Kidney (tissue), 14 donors: ENCODE data around the gene NID2. TPM values are rescaled to one million over a fixed set of nuclear protein-coding genes. Genes with fewer than 3 reads are reported as not detected.

Source experiments
- DNase-seq, 5 donors: peaks; one replicate each; pipeline ENCODE4 v3.0.0-alpha.2; 2013 to 2020
- FAIRE-seq: peaks from 2 replicates; lab custom pipeline; 2012; peaks lifted over from hg19 to GRCh38; lab: Jason Lieb, UNC
- H3K27ac ChIP-seq, 2 donors: one replicate each; pipeline ENCODE4 v1.7.0; 2013; ENCODE audit warnings: low read depth in 2 of 2, low read length in 2 of 2, inconsistent platforms in 1 of 2
- H3K27me3 ChIP-seq: one replicate; pipeline ENCODE4 v1.7.1; 2013; ENCODE audit warnings: low read length, inconsistent platforms; ENCODE audit not compliant: control insufficient read depth, insufficient read depth
- H3K36me3 ChIP-seq, 3 donors: one replicate each; pipeline versions ENCODE4 v1.7.0 to v1.7.1; 2013; ENCODE audit warnings: low read length in 3 of 3, control low read depth in 1 of 3, inconsistent platforms in 1 of 3; ENCODE audit not compliant: insufficient read depth in 3 of 3, control insufficient read depth in 2 of 3
- H3K4me1 ChIP-seq, 3 donors: one replicate each; pipeline versions ENCODE4 v1.7.0 to v1.7.1; 2013; ENCODE audit warnings: low read length in 3 of 3, inconsistent platforms in 1 of 3, low read depth in 1 of 3; ENCODE audit not compliant: control insufficient read depth in 2 of 3, insufficient read depth in 2 of 3
- H3K4me3 ChIP-seq, 3 donors: one replicate each; pipeline versions ENCODE4 v1.7.0 to v1.8.1; 2013; ENCODE audit warnings: low read length in 3 of 3, control low read depth in 1 of 3, inconsistent platforms in 1 of 3
- H3K9ac ChIP-seq, 3 donors: one replicate each; pipeline versions ENCODE4 v1.7.0 to v1.7.1; 2013; ENCODE audit warnings: low read length in 3 of 3, control low read depth in 1 of 3, inconsistent platforms in 1 of 3
- H3K9me3 ChIP-seq, 3 donors: one replicate each; pipeline versions ENCODE4 v1.7.0 to v1.7.1; 2013; ENCODE audit warnings: low read length in 3 of 3, control low read depth in 1 of 3, inconsistent platforms in 1 of 3; ENCODE audit not compliant: control insufficient read depth in 2 of 3, insufficient read depth in 1 of 3
- CTCF ChIP-seq: IDR thresholded peaks from 3 replicates; pipeline ENCODE4 v1.5.1; 2012; ENCODE audit warnings: mild to moderate bottlenecking, moderate library complexity, borderline replicate concordance; ENCODE audit not compliant: insufficient read depth; ENCODE audit errors: extremely low read depth
- intact Hi-C: fragments of 100-400 bp; cut with DNase I; formaldehyde crosslinking; loops from one replicate; pipeline ENCODE4 v1.11.1; 2022
- polyA plus RNA-seq: library from polyadenylated mRNA; stranded (reverse); fragments of 350-450 nt; fragmentation: Illumina TruSeq; extraction: RNeasy Lipid Tissue Mini Kit (QIAGEN cat#74804); gene quantifications from one replicate; pipeline ENCODE4 v1.2.3, GENCODE V29; 2014; ENCODE audit warnings: low read depth, low replicate concordance; ENCODE audit not compliant: insufficient read depth
- total RNA-seq: library from RNA; stranded (reverse); fragmentation: NEBNext Ultra II Directional; extraction: Animal tissue kit (Norgen Biotek cat#: 25700); gene quantifications from one replicate; pipeline ENCODE4 v1.2.1, GENCODE V29; 2021
- donor health status: control.
- donor health status: control.
- donor health status: control.
- donor health status: control.
- donor health status: control.
- donor health status: DM: yes; HTN: yes; CAD: no.
- donor health status: Normal renal cell carcinoma (clear cell type).

Gene NID2
- total and polyA plus RNA-seq, 2 donors from 2014 or later: 7.1 to 37.7 TPM

GRCh38 chr14:52048116-52048515 lies 20.7 kb downstream of the NID2 start:
- Histone ChIP-seq H3K27ac (no peak overlapping the region), H3K4me1 (peaks cover 12 to 23% (median 13%) of the 10 kb centered on the region in 3 donors), H3K4me3 (no peak overlapping the region), H3K9me3 (no peaks in the 10 kb centered on the region), H3K36me3 (no peaks in the 10 kb centered on the region), H3K9ac (no peak overlapping the region), H3K27me3 (no peaks in the 10 kb centered on the region)
- TF ChIP-seq CTCF: no peak
- FAIRE-seq: no peak
- no peak for DNase-seq
- intact Hi-C loops: no loop called here

- Histone ChIP-seq H3K27ac (no peak overlapping the region), H3K9me3 (no peaks in the 10 kb centered on the region), H3K36me3 (peaks cover 0 to 5% (median 0%) of the 10 kb centered on the region in 3 donors), H3K4me1 (peaks cover 4 to 15% (median 6%) of the 10 kb centered on the region in 3 donors), H3K27me3 (no peaks in the 10 kb centered on the region), H3K9ac (no peak overlapping the region), H3K4me3 (no peak overlapping the region)
- intact Hi-C loops: no loop called here
- no peak for TF ChIP-seq CTCF
- no peak for DNase-seq
- FAIRE-seq: no peak
Observed at GRCh38 chr14:52046376-52046917, 22.4 kb downstream of the NID2 start.

- H3K27ac ChIP-seq: no peak overlapping the region
- DNase-seq (no peak), FAIRE-seq (no peak)
- no peak overlapping the region for H3K9ac ChIP-seq
- H3K9me3 ChIP-seq: no peaks in the 10 kb centered on the region
- H3K36me3 ChIP-seq: peaks cover 0 to 11% (median 6%) of the 10 kb centered on the region in 3 donors
- no peak overlapping the region for H3K4me3 ChIP-seq
- intact Hi-C loops: no loop called here
- no peak for TF ChIP-seq CTCF
- H3K4me1 ChIP-seq: peaks cover 0 to 5% (median under 1%) of the 10 kb centered on the region in 3 donors
- no peaks in the 10 kb centered on the region for H3K27me3 ChIP-seq
Observed at GRCh38 chr14:52044791-52045522, 23.9 kb downstream of the NID2 start.
